ENCODE data around the gene DGKB. TPM values are rescaled to one million over a fixed set of nuclear protein-coding genes. Genes with fewer than 3 reads are reported as not detected.

DGKB gene
- total RNA-seq, 1 donor from 2014 or later, result not detected

GRCh38 chr7:14501436-14501835, 401.1 kb downstream of the DGKB start:
- DNase-seq (ENCODE audit: low spot score in 2 of 2), result no peak
- intact Hi-C loops (cut with DNase I), result no loop called here
- Histone ChIP-seq H3K27me3 (no peaks in the 10 kb centered on the region), H3K36me3 (no peaks in the 10 kb centered on the region), H3K4me1 (no peaks in the 10 kb centered on the region), H3K4me3 (no peak overlapping the region), H3K27ac (no peak overlapping the region), H3K9me3 (peaks cover 0 to 3% of the 10 kb centered on the region in 2 donors)
- no peak for TF ChIP-seq CTCF (IDR thresholded peaks at IDR 0.05)

- intact Hi-C loops (cut with DNase I), result no loop called here
- no peak overlapping the region for H3K4me3 ChIP-seq
- no peak overlapping the region for H3K27ac ChIP-seq
- no peaks in the 10 kb centered on the region for H3K36me3 ChIP-seq
- H3K9me3 ChIP-seq, result peaks cover 0 to 3% of the 10 kb centered on the region in 2 donors
- H3K27me3 ChIP-seq, result no peaks in the 10 kb centered on the region
- no peaks in the 10 kb centered on the region for H3K4me1 ChIP-seq
- TF ChIP-seq CTCF (IDR thresholded peaks at IDR 0.05), result no peak
- no peak for DNase-seq (ENCODE audit: low spot score in 2 of 2)
Measured at GRCh38 chr7:14497390-14497789, 405.2 kb downstream of the DGKB start.

- TF ChIP-seq CTCF (IDR thresholded peaks at IDR 0.05), result no peak
- Histone ChIP-seq H3K4me1 (no peaks in the 10 kb centered on the region), H3K36me3 (no peaks in the 10 kb centered on the region), H3K27me3 (no peaks in the 10 kb centered on the region), H3K27ac (no peak overlapping the region), H3K4me3 (no peak overlapping the region), H3K9me3 (no peaks in the 10 kb centered on the region)
- intact Hi-C loops (cut with DNase I), result no loop called here
- DNase-seq (ENCODE audit: low spot score in 2 of 2), result no peak
Measured at GRCh38 chr7:14495633-14496032, 406.9 kb downstream of the DGKB start.

- intact Hi-C loops (cut with DNase I), result no loop called here
- TF ChIP-seq CTCF (IDR thresholded peaks at IDR 0.05), result no peak
- DNase-seq (ENCODE audit: low spot score in 2 of 2), result no peak
Measured at GRCh38 chr7:14487701-14488395, 414.7 kb downstream of the DGKB start.

GRCh38 chr7:14483663-14484062, 418.9 kb downstream of the DGKB start:
- intact Hi-C loops (cut with DNase I), result no loop called here
- no peak for TF ChIP-seq CTCF (IDR thresholded peaks at IDR 0.05)
- no peak for DNase-seq (ENCODE audit: low spot score in 2 of 2)

More at GRCh38 chr7:14487701-14488395, 414.7 kb downstream of the DGKB start:
- Histone ChIP-seq H3K36me3 (no peaks in the 10 kb centered on the region), H3K4me3 (no peak overlapping the region), H3K27ac (no peak overlapping the region), H3K4me1 (no peaks in the 10 kb centered on the region), H3K9me3 (no peaks in the 10 kb centered on the region), H3K27me3 (no peaks in the 10 kb centered on the region)

More at GRCh38 chr7:14483663-14484062, 418.9 kb downstream of the DGKB start:
- Histone ChIP-seq H3K9me3 (no peaks in the 10 kb centered on the region), H3K4me3 (no peak overlapping the region), H3K27ac (no peak overlapping the region), H3K27me3 (no peaks in the 10 kb centered on the region), H3K4me1 (no peaks in the 10 kb centered on the region), H3K36me3 (no peaks in the 10 kb centered on the region)

All from ascending aorta (tissue), 2 donors.